Measurements from ENCODE around the gene GTPBP1. TPM values are rescaled to one million over a fixed set of nuclear protein-coding genes. Genes with fewer than 3 reads are reported as not detected.

GTPBP1 gene
- 100 to 1,000 TPM; 116 to 146 TPM for total RNA-seq

GRCh38 chr22:38705235-38706100 is at the start of gene GTPBP1:
TSS of gene GTPBP1 (plus strand) at chr22:38705944. CDS start at chr22:38705956, 12 bp downstream.
- Mint-ChIP-seq H3K27ac (peak within 1 kb of the TSS; percentile 93), H3K27me3 (no peaks in the 10 kb centered on the region), H3K4me1 (peaks cover 50% of the 10 kb centered on the region), H3K9me3 (ENCODE audit: low read depth) (no peaks in the 10 kb centered on the region), H3K36me3 (peaks cover 34% of the 10 kb centered on the region), H3K4me3 (peak within 1 kb of the TSS; percentile 99)
- CTCF ChIA-PET: interaction anchor here (0.9 to 3.6 kb wide), 7 partner anchors 8 to 46 kb away, joined by 3 to 17 read pairs (median 7); partner anchors contain the start of gene TOMM22
- peak; percentile 84 for ATAC-seq
- peak; percentile 99 for DNase-seq

- no peaks in the 10 kb centered on the region for H3K36me3 Mint-ChIP-seq
- DNase-seq: peak; percentile 89
- peak; percentile 87 for ATAC-seq
- H3K27ac Mint-ChIP-seq: peak within 1 kb of the TSS; percentile 94
- CTCF ChIA-PET: interaction anchor here (1.8 kb wide), 1 partner anchor 25 kb away, joined by 8 read pairs; the partner anchor contains the start of gene TOMM22
- H3K4me3 Mint-ChIP-seq: peak within 1 kb of the TSS; percentile 80
- no peaks in the 10 kb centered on the region for H3K27me3 Mint-ChIP-seq
- peaks cover 22% of the 10 kb centered on the region for H3K4me1 Mint-ChIP-seq
- no peaks in the 10 kb centered on the region for H3K9me3 Mint-ChIP-seq (ENCODE audit: low read depth)
These were observed 49.3 kb upstream of the GTPBP1 start, which contains the start of the genes CBY1 and FAM227A for GRCh38 chr22:38656256-38657044. TSS of gene CBY1 (plus strand) at chr22:38656638. CDS start at chr22:38668055, 11,417 bp downstream. TSS of gene FAM227A (minus strand) at chr22:38656392. CDS start at chr22:38650168, 6,224 bp downstream.

GRCh38 chr22:38657045-38657909 is 48.5 kb upstream of the GTPBP1 start:
- DNase-seq: peak; percentile 67
- Mint-ChIP-seq H3K27me3 (no peaks in the 10 kb centered on the region), H3K4me3 (peak overlapping the region; percentile 80), H3K36me3 (no peaks in the 10 kb centered on the region), H3K4me1 (peaks cover 22% of the 10 kb centered on the region), H3K9me3 (ENCODE audit: low read depth) (no peaks in the 10 kb centered on the region), H3K27ac (peak overlapping the region; percentile 94)
- peak; percentile 37 for ATAC-seq
- CTCF ChIA-PET: interaction anchor here (1.8 kb wide), 1 partner anchor 25 kb away, joined by 8 read pairs; the partner anchor contains the start of gene TOMM22

GRCh38 chr22:38674888-38675287 is 30.9 kb upstream of the GTPBP1 start:
- Mint-ChIP-seq H3K4me3 (no peak overlapping the region), H3K27me3 (no peaks in the 10 kb centered on the region)
- CTCF ChIA-PET: no interaction called here

GRCh38 chr22:38675833-38676232 is 29.9 kb upstream of the GTPBP1 start:
- Mint-ChIP-seq H3K36me3 (peaks cover 16% of the 10 kb centered on the region), H3K27ac (no peak overlapping the region), H3K4me3 (no peak overlapping the region), H3K4me1 (no peaks in the 10 kb centered on the region), H3K9me3 (ENCODE audit: low read depth) (no peaks in the 10 kb centered on the region), H3K27me3 (no peaks in the 10 kb centered on the region)
- ATAC-seq (no peak), DNase-seq (no peak)
- CTCF ChIA-PET: no interaction called here

More at GRCh38 chr22:38674888-38675287, 30.9 kb upstream of the GTPBP1 start:
- ATAC-seq (no peak), DNase-seq (no peak)
- Mint-ChIP-seq H3K36me3 (peaks cover 19% of the 10 kb centered on the region), H3K4me1 (no peaks in the 10 kb centered on the region), H3K27ac (no peak overlapping the region), H3K9me3 (ENCODE audit: low read depth) (no peaks in the 10 kb centered on the region)

- CTCF ChIA-PET: interaction anchor here (0.8 to 3.8 kb wide), 16 partner anchors 8 to 637 kb away, joined by 3 to 43 read pairs (median 4); partner anchors contain the start of genes CBY1, FAM227A and GTPBP1
- no peaks in the 10 kb centered on the region for H3K9me3 Mint-ChIP-seq (ENCODE audit: low read depth)
- peaks cover 27% of the 10 kb centered on the region for H3K36me3 Mint-ChIP-seq
- peaks cover 19% of the 10 kb centered on the region for H3K4me1 Mint-ChIP-seq
- no peaks in the 10 kb centered on the region for H3K27me3 Mint-ChIP-seq
- peak within 1 kb of the TSS; percentile 92 for H3K4me3 Mint-ChIP-seq
- DNase-seq (peak; percentile 90), ATAC-seq (peak; percentile 98)
- peak within 1 kb of the TSS; percentile 94 for H3K27ac Mint-ChIP-seq
These were observed 24.0 kb upstream of the GTPBP1 start, which contains the start of gene TOMM22 for GRCh38 chr22:38681582-38682335. TSS of gene TOMM22 (plus strand) at chr22:38681957. CDS start at chr22:38681979, 22 bp downstream.

- peaks cover 19% of the 10 kb centered on the region for H3K4me1 Mint-ChIP-seq
These were observed 20.8 kb upstream of the GTPBP1 start for GRCh38 chr22:38684895-38685294.

GRCh38 chr22:38685761-38686160 is 20.0 kb upstream of the GTPBP1 start:
- Mint-ChIP-seq H3K36me3 (peaks cover 44% of the 10 kb centered on the region), H3K27me3 (no peaks in the 10 kb centered on the region), H3K4me1 (peaks cover 20% of the 10 kb centered on the region), H3K27ac (no peak overlapping the region), H3K9me3 (ENCODE audit: low read depth) (no peaks in the 10 kb centered on the region), H3K4me3 (no peak overlapping the region)
- CTCF ChIA-PET: no interaction called here
- no peak for DNase-seq
- ATAC-seq: no peak

More at GRCh38 chr22:38684895-38685294, 20.8 kb upstream of the GTPBP1 start:
- Mint-ChIP-seq H3K9me3 (ENCODE audit: low read depth) (no peaks in the 10 kb centered on the region), H3K27ac (no peak overlapping the region), H3K4me3 (no peak overlapping the region), H3K36me3 (peaks cover 43% of the 10 kb centered on the region), H3K27me3 (no peaks in the 10 kb centered on the region)
- DNase-seq: no peak
- CTCF ChIA-PET: no interaction called here
- no peak for ATAC-seq

- H3K4me3 Mint-ChIP-seq: no peak overlapping the region
- no peaks in the 10 kb centered on the region for H3K9me3 Mint-ChIP-seq (ENCODE audit: low read depth)
- no peak for ATAC-seq
- H3K4me1 Mint-ChIP-seq: peaks cover 14% of the 10 kb centered on the region
- no peak for DNase-seq
- CTCF ChIA-PET: interaction anchor here (1.0 kb wide), 1 partner anchor 8 kb away, joined by 5 read pairs; the partner anchor contains the start of gene TOMM22
- H3K36me3 Mint-ChIP-seq: peaks cover 43% of the 10 kb centered on the region
- no peak overlapping the region for H3K27ac Mint-ChIP-seq
- H3K27me3 Mint-ChIP-seq: no peaks in the 10 kb centered on the region
These were observed 16.1 kb upstream of the GTPBP1 start for GRCh38 chr22:38689651-38690050.

- Mint-ChIP-seq H3K27me3 (no peaks in the 10 kb centered on the region), H3K9me3 (ENCODE audit: low read depth) (no peaks in the 10 kb centered on the region), H3K27ac (no peak overlapping the region), H3K4me3 (no peak overlapping the region), H3K36me3 (peaks cover 53% of the 10 kb centered on the region), H3K4me1 (peaks cover 51% of the 10 kb centered on the region)
- DNase-seq: no peak
- ATAC-seq: no peak
- CTCF ChIA-PET: interaction anchor here (0.9 kb wide), 1 partner anchor 12 kb away, joined by 4 read pairs; the partner anchor contains the start of gene TOMM22
These were observed 11.7 kb upstream of the GTPBP1 start for GRCh38 chr22:38694049-38694448.

GRCh38 chr22:38694940-38695339 is 10.8 kb upstream of the GTPBP1 start:
- Mint-ChIP-seq H3K4me3 (no peak overlapping the region), H3K4me1 (peaks cover 58% of the 10 kb centered on the region), H3K27ac (no peak overlapping the region), H3K27me3 (no peaks in the 10 kb centered on the region), H3K36me3 (peaks cover 56% of the 10 kb centered on the region), H3K9me3 (ENCODE audit: low read depth) (no peaks in the 10 kb centered on the region)
- DNase-seq: no peak
- no peak for ATAC-seq
- CTCF ChIA-PET: interaction anchor here (0.8 to 1.0 kb wide), 3 partner anchors 13 to 72 kb away, joined by 3 to 4 read pairs (median 3); partner anchors contain the start of gene TOMM22
